Inferior parietal cortex (tissue), 1 donor: Measurements from ENCODE around the gene CEP131.
"Not testable (repeated sequence)": the region's sequence is repeated elsewhere in the genome, so short reads cannot be mapped to it uniquely, and the experiment has no call there.

ENCODE experiments used
- DNase-seq: peaks from one replicate; pipeline ENCODE4 v3.0.0-alpha.2; 2016; ENCODE audit errors: extremely low spot score

Gene CEP131

GRCh38 chr17:81165246-81166032 lies 57.3 kb downstream of the CEP131 start, which contains the start of gene PVALEF:
TSS of gene PVALEF (plus strand) at chr17:81165507. CDS start at chr17:81181227, 15,720 bp downstream.
- DNase-seq: no peak

- DNase-seq: peak; percentile 61
Measured at GRCh38 chr17:81164371-81165245, 58.2 kb downstream of the CEP131 start.

GRCh38 chr17:81163703-81164370 lies 58.9 kb downstream of the CEP131 start:
- no peak for DNase-seq

GRCh38 chr17:81163051-81163695 lies 59.6 kb downstream of the CEP131 start:
- no peak for DNase-seq

GRCh38 chr17:81162491-81162890 lies 60.3 kb downstream of the CEP131 start:
- DNase-seq: no peak

GRCh38 chr17:81161972-81162371 lies 60.8 kb downstream of the CEP131 start:
- DNase-seq: no peak

GRCh38 chr17:81161536-81161935 lies 61.2 kb downstream of the CEP131 start:
- DNase-seq: no peak

- no peak for DNase-seq
Measured at GRCh38 chr17:81160747-81161453, 61.9 kb downstream of the CEP131 start.

GRCh38 chr17:81160306-81160705 lies 62.5 kb downstream of the CEP131 start:
- DNase-seq: no peak

- DNase-seq: no peak
Measured at GRCh38 chr17:81159611-81160265, 63.0 kb downstream of the CEP131 start.

- no peak for DNase-seq
Measured at GRCh38 chr17:81158688-81159590, 63.8 kb downstream of the CEP131 start.

- DNase-seq: no peak
Measured at GRCh38 chr17:81157848-81158687, 64.7 kb downstream of the CEP131 start.

- DNase-seq: no peak
Measured at GRCh38 chr17:81156866-81157805, 65.6 kb downstream of the CEP131 start.

GRCh38 chr17:81154961-81155360 lies 67.8 kb downstream of the CEP131 start:
- no peak for DNase-seq

GRCh38 chr17:81154016-81154415 lies 68.7 kb downstream of the CEP131 start:
- not testable (repeated sequence) for DNase-seq

GRCh38 chr17:81153340-81153803 lies 69.4 kb downstream of the CEP131 start:
- DNase-seq: peak; percentile 83

- DNase-seq: no peak
Measured at GRCh38 chr17:81152288-81152828, 70.4 kb downstream of the CEP131 start.
